Upper lobe of left lung (tissue), 4 donors: ENCODE results near the gene LRRC15.

Source experiments
- CTCF ChIP-seq, 6 experiments: fragments of 450-650 bp in 4 of 6; fragments of 200-600 bp in 2 of 6; sonication (generic) in 2 of 6; IDR thresholded peaks; one replicate each; pipeline ENCODE4 v1.5.1; 2016 to 2019; ENCODE audit warnings: antibody characterized with exemption in 6 of 6
- EP300 ChIP-seq, 4 donors: sonication (generic); formaldehyde crosslinking; IDR thresholded peaks; one replicate each; pipeline ENCODE4 v1.5.1; 2017; ENCODE audit warnings: antibody characterized with exemption in 4 of 4, control low read depth in 2 of 4
- POLR2A ChIP-seq, 4 donors: fragments of 450-650 bp; IDR thresholded peaks; one replicate each; pipeline ENCODE4 v1.5.1; 2016 to 2017; ENCODE audit warnings: antibody characterized with exemption in 4 of 4, mild to moderate bottlenecking in 2 of 4
- POLR2AphosphoS5 ChIP-seq, 2 donors: sonication (generic); formaldehyde crosslinking; IDR thresholded peaks; one replicate each; pipeline ENCODE4 v1.5.1; 2017; ENCODE audit warnings: antibody characterized with exemption in 2 of 2

- TF ChIP-seq CTCF (IDR thresholded peaks at IDR 0.05) (no peak), EP300 (IDR thresholded peaks at IDR 0.05) (no peak), POLR2A (IDR thresholded peaks at IDR 0.05) (no peak), POLR2AphosphoS5 (IDR thresholded peaks at IDR 0.05) (no peak)
Measured at GRCh38 chr3:194326968-194327217, 42.6 kb downstream of the LRRC15 start.
